Measurements from ENCODE around the gene ZC3H18. TPM values are rescaled to one million over a fixed set of nuclear protein-coding genes. Genes with fewer than 3 reads are reported as not detected.
A peak's percentile ranks its signal among the peaks of the same experiment; 100 is the strongest.

ZC3H18 gene
- total RNA-seq, 1 experiment from 2014 or later: 40.5 TPM

DNA sequence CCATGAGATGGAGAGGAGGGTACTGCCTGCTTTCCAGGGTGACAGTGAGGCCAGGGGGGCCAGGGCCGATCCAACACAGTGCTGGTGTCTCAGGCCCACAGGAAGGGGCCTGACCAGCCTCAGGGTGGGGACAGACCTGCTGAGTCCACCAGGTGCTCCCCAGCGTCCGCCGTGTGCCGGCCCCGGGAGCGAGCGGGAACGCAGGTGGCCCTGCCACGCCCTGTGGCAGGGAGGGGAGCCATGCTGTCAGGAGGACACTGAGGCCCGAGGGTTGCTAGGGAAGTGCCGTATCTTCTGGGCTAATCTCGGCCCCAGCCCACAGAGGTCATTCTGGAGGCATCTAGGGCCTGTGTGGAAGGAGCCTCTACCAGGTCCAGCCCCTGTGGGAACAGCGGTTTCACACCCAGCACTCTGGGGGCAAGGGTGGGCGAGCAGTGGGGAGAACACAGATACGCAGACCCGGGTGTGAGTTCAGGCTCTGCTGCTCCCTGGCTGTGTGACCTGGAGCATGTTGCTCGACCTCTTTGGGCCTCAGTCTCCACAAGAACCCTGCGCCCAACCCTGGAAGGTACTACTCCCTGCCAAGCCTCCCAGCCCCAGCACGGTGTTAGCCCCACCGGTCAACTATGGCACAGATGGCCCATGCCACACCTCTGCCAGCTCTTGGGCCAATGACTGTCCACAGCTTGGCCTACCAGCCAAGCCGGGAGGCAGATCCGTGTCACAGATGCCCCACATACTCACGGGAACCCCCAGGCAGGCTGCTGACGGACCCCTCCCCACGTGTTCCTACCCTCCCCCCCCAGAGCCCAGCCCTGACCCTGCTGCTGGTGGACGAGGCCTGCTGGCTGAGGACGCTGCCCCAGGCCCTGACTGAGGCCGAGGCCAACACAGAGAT is 43.9 kb upstream of the ZC3H18 start:
- TF ChIP-seq CTCF (IDR thresholded peaks at IDR 0.05; ENCODE audit: unreplicated experiment): no peak
- CTCF ChIA-PET: interaction anchor here (0.6 kb wide), 2 partner anchors 33 to 102 kb away, joined by 3 read pairs; no protein-coding TSS in a partner anchor
- Mint-ChIP-seq H3K4me1 (ENCODE audit: insufficient read depth, unreplicated experiment) (no peaks in the 10 kb centered on the region), H3K27me3 (ENCODE audit: insufficient read depth, unreplicated experiment) (no peaks in the 10 kb centered on the region), H3K27ac (ENCODE audit: low read depth, unreplicated experiment) (no peak overlapping the region), H3K9me3 (ENCODE audit: unreplicated experiment) (no peaks in the 10 kb centered on the region), H3K4me3 (ENCODE audit: unreplicated experiment) (no peak overlapping the region), H3K36me3 (ENCODE audit: insufficient read depth, unreplicated experiment) (peaks cover 11% of the 10 kb centered on the region)
- POLR2A ChIA-PET: no interaction called here
- no TSS peak for BruUV-seq (replicated peaks)
- intact Hi-C loops (cut with micrococcal nuclease): no loop called here
- no peak for DNase-seq (ENCODE audit: unreplicated experiment)

DNA sequence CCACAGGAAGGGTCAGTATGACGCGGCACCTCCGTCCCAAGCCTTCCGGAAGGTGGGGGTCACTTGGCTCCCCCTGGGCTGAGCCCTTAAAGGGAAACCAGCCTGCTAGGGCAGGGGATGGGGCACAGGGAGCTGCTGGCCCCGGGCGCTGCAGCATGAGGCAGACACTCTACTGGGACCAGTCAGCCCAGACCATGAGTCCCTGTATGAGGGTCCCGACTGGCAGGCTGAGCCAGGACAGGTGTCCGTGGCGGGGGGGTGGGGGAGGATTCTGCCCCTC is 43.4 kb upstream of the ZC3H18 start:
- no peak overlapping the region for H3K27ac Mint-ChIP-seq (ENCODE audit: low read depth, unreplicated experiment)
- no peak overlapping the region for H3K4me3 Mint-ChIP-seq (ENCODE audit: unreplicated experiment)
- intact Hi-C loops (cut with micrococcal nuclease): loop anchor here (1.0 kb wide), 1 partner anchor 84 kb away; no protein-coding TSS in a partner anchor
- peaks cover 11% of the 10 kb centered on the region for H3K36me3 Mint-ChIP-seq (ENCODE audit: insufficient read depth, unreplicated experiment)
- no TSS peak for BruUV-seq (replicated peaks)
- TF ChIP-seq CTCF (IDR thresholded peaks at IDR 0.05; ENCODE audit: unreplicated experiment): no peak
- POLR2A ChIA-PET: no interaction called here
- DNase-seq (ENCODE audit: unreplicated experiment): no peak
- H3K9me3 Mint-ChIP-seq (ENCODE audit: unreplicated experiment): no peaks in the 10 kb centered on the region
- CTCF ChIA-PET: no interaction called here
- H3K27me3 Mint-ChIP-seq (ENCODE audit: insufficient read depth, unreplicated experiment): no peaks in the 10 kb centered on the region
- no peaks in the 10 kb centered on the region for H3K4me1 Mint-ChIP-seq (ENCODE audit: insufficient read depth, unreplicated experiment)

DNA sequence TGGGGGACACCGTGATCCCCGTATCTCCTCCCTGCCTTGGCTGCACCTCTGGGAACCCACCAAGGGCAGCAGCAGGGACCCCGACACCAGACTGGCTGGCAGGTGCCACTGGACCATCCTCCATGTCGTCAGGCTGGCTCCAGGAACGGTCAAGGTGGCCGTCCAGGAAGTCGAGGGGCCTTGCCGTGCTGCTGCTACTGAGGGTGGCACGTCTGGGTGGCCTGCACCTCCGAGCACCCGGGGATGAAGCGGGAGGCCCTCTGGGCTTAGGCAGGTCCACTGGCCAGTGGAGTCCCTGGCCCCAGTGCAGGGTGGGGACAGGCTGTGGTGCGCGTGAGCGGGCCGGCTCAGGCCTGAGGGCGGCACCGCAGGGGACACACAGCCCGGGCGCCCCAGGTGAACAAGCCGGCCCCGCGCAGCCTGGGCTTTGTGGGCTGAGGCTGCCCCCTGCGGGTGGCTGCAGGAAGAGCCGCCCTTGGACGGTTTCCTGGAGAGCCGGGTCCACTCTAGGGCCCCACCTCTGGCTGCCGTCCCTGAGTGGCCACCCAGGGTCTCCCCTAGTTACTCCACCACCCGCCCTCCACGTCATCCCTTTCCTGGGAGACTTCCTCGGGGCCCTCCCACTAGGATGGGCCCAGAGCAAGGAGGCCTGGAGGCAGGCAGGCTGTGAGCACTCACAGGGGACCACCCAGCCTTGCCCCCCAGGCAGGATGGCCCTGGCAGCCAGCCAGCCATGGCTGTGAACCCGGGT is 42.8 kb upstream of the ZC3H18 start:
- BruUV-seq (replicated peaks): no TSS peak
- peaks cover 11% of the 10 kb centered on the region for H3K36me3 Mint-ChIP-seq (ENCODE audit: insufficient read depth, unreplicated experiment)
- CTCF ChIA-PET: no interaction called here
- no peaks in the 10 kb centered on the region for H3K27me3 Mint-ChIP-seq (ENCODE audit: insufficient read depth, unreplicated experiment)
- intact Hi-C loops (cut with micrococcal nuclease): loop anchor here (1.0 kb wide), 1 partner anchor 84 kb away; no protein-coding TSS in a partner anchor
- POLR2A ChIA-PET: no interaction called here
- H3K4me3 Mint-ChIP-seq (ENCODE audit: unreplicated experiment): no peak overlapping the region
- H3K4me1 Mint-ChIP-seq (ENCODE audit: insufficient read depth, unreplicated experiment): no peaks in the 10 kb centered on the region
- peak; percentile 63 for DNase-seq (ENCODE audit: unreplicated experiment)
- TF ChIP-seq CTCF (IDR thresholded peaks at IDR 0.05; ENCODE audit: unreplicated experiment): peak; percentile 94
- H3K9me3 Mint-ChIP-seq (ENCODE audit: unreplicated experiment): no peaks in the 10 kb centered on the region
- no peak overlapping the region for H3K27ac Mint-ChIP-seq (ENCODE audit: low read depth, unreplicated experiment)

Data from MCF 10A (cell line).